ENCODE results near the gene NOC2L. TPM values are rescaled to one million over a fixed set of nuclear protein-coding genes. Genes with fewer than 3 reads are reported as not detected.

The NOC2L gene
- total RNA-seq, 6 donors from 2014 or later: 28.7 to 66.0 (median 51.0) TPM

GRCh38 chr1:940107-941014, 18.7 kb downstream of the NOC2L start:
- 1% methylated on average over 13 to 38 of the region's 86 CpGs for WGBS, 2 donors
- TF ChIP-seq POLR2A (IDR thresholded peaks at IDR 0.05): no peak
- TF ChIP-seq POLR2AphosphoS5 (IDR thresholded peaks at IDR 0.05): no peak
- no peak for TF ChIP-seq EP300 (IDR thresholded peaks at IDR 0.05)
- peak in 1 of 6 experiments; percentile 15 for TF ChIP-seq CTCF (IDR thresholded peaks at IDR 0.05)
- Histone ChIP-seq H3K9me3 (no peaks in the 10 kb centered on the region), H3K4me3 (peak overlapping the region in 3 of 4 donors; percentile 31 to 48 (median 47)), H3K27me3 (peaks cover 6 to 57% (median 40%) of the 10 kb centered on the region in 4 donors), H3K4me1 (peaks cover 38 to 46% (median 40%) of the 10 kb centered on the region in 4 donors), H3K36me3 (peaks cover 0 to 12% (median 10%) of the 10 kb centered on the region in 4 donors), H3K27ac (peak overlapping the region in 3 of 4 donors; percentile 30 to 39 (median 35))
- peak in 1 of 2 donors; percentile 93 for DNase-seq
- ATAC-seq (ENCODE audit: low FRiP score in 2 of 2): peak in 1 of 2 donors; percentile 31

GRCh38 chr1:939511-940106, 19.4 kb downstream of the NOC2L start:
- peak overlapping the region in 2 of 4 donors; percentile 31 to 47 for H3K4me3 ChIP-seq
- H3K27me3 ChIP-seq: peaks cover 6 to 63% (median 43%) of the 10 kb centered on the region in 4 donors
- TF ChIP-seq POLR2AphosphoS5 (IDR thresholded peaks at IDR 0.05) (no peak), CTCF (IDR thresholded peaks at IDR 0.05) (peak in 1 of 6 experiments; percentile 5)
- H3K9me3 ChIP-seq: no peaks in the 10 kb centered on the region
- DNase-seq (peak in 1 of 2 donors; percentile 70), ATAC-seq (ENCODE audit: low FRiP score in 2 of 2) (no peak)
- peaks cover 0 to 4% (median 3%) of the 10 kb centered on the region in 4 donors for H3K36me3 ChIP-seq
- 22 to 29% methylated on average over 7 to 13 of the region's 21 CpGs for whole genome bisulfite sequencing, 2 donors
- peaks cover 38 to 47% (median 45%) of the 10 kb centered on the region in 4 donors for H3K4me1 ChIP-seq
- H3K27ac ChIP-seq: no peak overlapping the region

GRCh38 chr1:938711-939489, 20.2 kb downstream of the NOC2L start:
- no peak overlapping the region for H3K4me3 ChIP-seq
- ATAC-seq (ENCODE audit: low FRiP score in 2 of 2) (no peak), DNase-seq (peak in 1 of 2 donors; percentile 69)
- H3K27ac ChIP-seq: no peak overlapping the region
- peaks cover 6 to 63% (median 43%) of the 10 kb centered on the region in 4 donors for H3K27me3 ChIP-seq
- TF ChIP-seq POLR2AphosphoS5 (IDR thresholded peaks at IDR 0.05) (no peak), CTCF (IDR thresholded peaks at IDR 0.05) (no peak), POLR2A (IDR thresholded peaks at IDR 0.05) (no peak), EP300 (IDR thresholded peaks at IDR 0.05) (no peak)
- WGBS, 2 donors: 73 to 87% methylated on average over 6 to 30 of the region's 30 CpGs
- peaks cover 38 to 47% (median 45%) of the 10 kb centered on the region in 4 donors for H3K4me1 ChIP-seq
- H3K9me3 ChIP-seq: no peaks in the 10 kb centered on the region
- H3K36me3 ChIP-seq: no peaks in the 10 kb centered on the region

- WGBS, 2 donors: 72 to 92% methylated on average over 5 to 15 of the region's 15 CpGs
- H3K27ac ChIP-seq: no peak overlapping the region
- peak in 1 of 2 donors; percentile 51 for ATAC-seq (ENCODE audit: low FRiP score in 2 of 2)
- H3K36me3 ChIP-seq: no peaks in the 10 kb centered on the region
- peak; percentile 51 to 81 for DNase-seq
- no peak overlapping the region for H3K4me3 ChIP-seq
- no peaks in the 10 kb centered on the region for H3K9me3 ChIP-seq
- peaks cover 6 to 61% (median 43%) of the 10 kb centered on the region in 4 donors for H3K27me3 ChIP-seq
- H3K4me1 ChIP-seq: peaks cover 38 to 51% (median 47%) of the 10 kb centered on the region in 4 donors
- TF ChIP-seq CTCF (IDR thresholded peaks at IDR 0.05): peak in 5 of 6 experiments; percentile 16 to 59 (median 55)
- no peak for TF ChIP-seq POLR2A (IDR thresholded peaks at IDR 0.05)
Measured at GRCh38 chr1:938088-938683, 20.9 kb downstream of the NOC2L start.
